ENCODE results near the gene VPS37D.

GRCh38 chr7:73645643-73646174 lies 21.9 kb upstream of the VPS37D start:
- TF ChIP-seq GLIS3 (CRISPR knock-in tag; IDR thresholded peaks at IDR 0.05) (no peak), PATZ1 (CRISPR knock-in tag; IDR thresholded peaks at IDR 0.05; ENCODE audit: borderline replicate concordance) (no peak), ZC3H10 (CRISPR knock-in tag; IDR thresholded peaks at IDR 0.05) (no peak), BACH2 (CRISPR knock-in tag; IDR thresholded peaks at IDR 0.05; ENCODE audit: borderline replicate concordance) (no peak), ARNTL (CRISPR knock-in tag; IDR thresholded peaks at IDR 0.05; ENCODE audit: borderline replicate concordance, low read depth) (no peak), TCF4 (CRISPR knock-in tag; IDR thresholded peaks at IDR 0.05; ENCODE audit: borderline replicate concordance) (no peak), RARB (CRISPR knock-in tag; IDR thresholded peaks at IDR 0.05) (no peak), TOX (CRISPR knock-in tag; IDR thresholded peaks at IDR 0.05; ENCODE audit: borderline replicate concordance) (no peak), ISL1 (CRISPR knock-in tag; IDR thresholded peaks at IDR 0.05) (no peak), ZFP30 (CRISPR knock-in tag; IDR thresholded peaks at IDR 0.05) (no peak)

All from SK-N-SH treated with all-trans-retinoic acid at 6 μM for 48 hours (cell line).